Activated CD4-positive, alpha-beta T cell treated with anti-CD3 and anti-CD28 coated beads, Interleukin-2, amount 10 ng/mL, durations not matched to agents 7 days and 5 days (primary cell): ENCODE data around the gene FTH1. TPM values are rescaled to one million over a fixed set of nuclear protein-coding genes. Genes with fewer than 3 reads are reported as not detected.

ENCODE experiments used
- CTCF ChIA-PET: fragments of 350-600 bp; sonication (Branson Sonifier 250); formaldehyde crosslinking; loops from one replicate; lab custom pipeline; 2021; ENCODE audit warnings: antibody characterized with exemption; lab: Charles Lee
- POLR2A ChIA-PET: fragments of 350-600 bp; sonication (Branson Sonifier 250); formaldehyde crosslinking; loops from one replicate; lab custom pipeline; 2021; ENCODE audit warnings: antibody characterized with exemption; lab: Charles Lee
- DNase-seq: peaks from one replicate; pipeline ENCODE4 v3.0.0-alpha.2; 2020
- H3K27ac Mint-ChIP-seq: one replicate; pipeline ENCODE4 v1.8.0; 2021; ENCODE audit warnings: mild to moderate bottlenecking, moderate library complexity, mixed read lengths
- H3K27me3 Mint-ChIP-seq: one replicate; pipeline ENCODE4 v1.8.0; 2021; ENCODE audit warnings: mixed read lengths
- H3K36me3 Mint-ChIP-seq: one replicate; pipeline ENCODE4 v1.8.0; 2021; ENCODE audit warnings: low read depth, mixed read lengths
- H3K4me1 Mint-ChIP-seq: one replicate; pipeline ENCODE4 v1.8.0; 2021; ENCODE audit warnings: mixed read lengths
- H3K4me3 Mint-ChIP-seq: one replicate; pipeline ENCODE4 v1.8.0; 2021; ENCODE audit warnings: mild to moderate bottlenecking, moderate library complexity, mixed read lengths
- H3K9me3 Mint-ChIP-seq: one replicate; pipeline ENCODE4 v1.8.0; 2021; ENCODE audit warnings: mixed read lengths
- total RNA-seq, 2 experiments: library from RNA; stranded (reverse); gene quantifications; one replicate each; pipeline ENCODE4 v1.2.3, GENCODE V29; 2021

Gene FTH1
- total RNA-seq, 2 experiments from 2014 or later: 751 to 840 TPM

DNA sequence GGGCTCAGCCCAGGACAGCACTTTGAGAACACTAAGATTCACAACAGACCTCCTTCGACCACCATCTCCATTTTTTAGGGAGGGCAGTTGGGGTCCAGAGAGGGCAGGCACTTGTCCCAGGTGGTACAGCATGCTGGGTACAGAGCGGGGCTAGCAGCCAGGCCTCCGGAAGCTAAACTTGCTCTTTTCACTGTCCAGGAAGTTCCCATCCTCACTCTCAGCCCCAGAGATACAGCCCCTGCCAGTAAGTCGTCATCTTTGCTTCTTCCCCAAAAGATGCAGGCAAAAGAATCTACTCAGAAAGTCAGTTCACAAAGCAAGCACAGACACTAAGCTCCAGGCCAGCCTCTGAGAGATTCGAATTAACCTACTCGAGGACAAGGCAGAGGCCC is 43.4 kb downstream of the FTH1 start:
- DNase-seq: no peak
- no peaks in the 10 kb centered on the region for H3K4me1 Mint-ChIP-seq
- ChIA-PET POLR2A (no interaction called here), CTCF (interaction anchor here (2.0 kb wide), 1 partner anchor 23 kb away, joined by 6 read pairs; no protein-coding TSS in a partner anchor)
- H3K9me3 Mint-ChIP-seq: no peaks in the 10 kb centered on the region
- no peak overlapping the region for H3K4me3 Mint-ChIP-seq
- H3K36me3 Mint-ChIP-seq: no peaks in the 10 kb centered on the region
- peaks cover 11% of the 10 kb centered on the region for H3K27me3 Mint-ChIP-seq
- H3K27ac Mint-ChIP-seq: no peak overlapping the region

DNA sequence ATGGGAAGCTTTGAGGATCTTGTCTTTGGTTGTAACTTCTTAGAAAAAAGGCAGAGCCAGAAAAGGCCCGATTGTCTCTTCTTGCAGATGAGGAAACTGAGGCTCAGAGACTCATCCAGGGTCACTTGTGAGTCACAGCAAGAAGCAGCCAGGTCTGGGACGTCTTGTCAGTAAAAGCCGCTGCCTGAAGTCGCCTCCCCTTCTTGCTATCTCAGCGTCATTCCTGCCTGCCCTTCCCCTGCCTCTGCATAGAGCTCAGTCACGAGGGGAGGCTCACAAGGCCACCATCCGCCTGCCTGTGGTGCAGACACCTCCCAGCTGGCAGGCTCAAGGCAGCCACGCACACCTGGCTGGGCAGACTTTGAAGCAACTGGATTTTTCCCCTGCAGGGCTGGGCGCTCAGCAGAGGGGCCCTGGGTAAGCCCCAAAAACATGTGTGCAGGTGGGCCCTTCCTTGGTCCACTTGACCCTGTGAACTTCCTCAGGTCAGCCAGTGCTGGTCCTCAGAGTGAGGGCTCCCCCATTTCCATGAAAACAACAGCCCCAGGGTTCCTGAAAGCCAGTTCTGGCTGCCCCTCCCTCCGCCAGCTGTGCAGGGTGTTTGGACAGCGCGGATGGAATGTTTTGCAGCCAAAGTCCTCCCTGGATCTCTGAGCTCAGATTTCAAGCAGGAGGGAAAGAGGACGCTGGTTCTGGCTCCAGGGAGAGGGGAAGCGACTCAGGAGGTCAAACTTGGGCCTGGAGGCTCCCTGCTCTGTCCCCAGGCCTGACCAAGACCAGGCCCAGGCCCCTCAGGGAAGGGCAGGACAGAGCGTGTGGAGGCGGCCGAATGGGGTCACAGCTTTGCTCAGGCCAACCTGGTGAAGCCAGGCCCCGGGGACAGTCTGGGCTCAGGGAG is 44.0 kb downstream of the FTH1 start:
- no peak overlapping the region for H3K4me3 Mint-ChIP-seq
- H3K27ac Mint-ChIP-seq: no peak overlapping the region
- H3K4me1 Mint-ChIP-seq: peaks cover under 1% of the 10 kb centered on the region
- no peak for DNase-seq
- no peaks in the 10 kb centered on the region for H3K9me3 Mint-ChIP-seq
- POLR2A ChIA-PET: no interaction called here
- CTCF ChIA-PET: interaction anchor here (1.5 to 2.0 kb wide), 2 partner anchors 24 to 53 kb away, joined by 4 to 6 read pairs; no protein-coding TSS in a partner anchor
- peaks cover 18% of the 10 kb centered on the region for H3K27me3 Mint-ChIP-seq
- no peaks in the 10 kb centered on the region for H3K36me3 Mint-ChIP-seq

DNA sequence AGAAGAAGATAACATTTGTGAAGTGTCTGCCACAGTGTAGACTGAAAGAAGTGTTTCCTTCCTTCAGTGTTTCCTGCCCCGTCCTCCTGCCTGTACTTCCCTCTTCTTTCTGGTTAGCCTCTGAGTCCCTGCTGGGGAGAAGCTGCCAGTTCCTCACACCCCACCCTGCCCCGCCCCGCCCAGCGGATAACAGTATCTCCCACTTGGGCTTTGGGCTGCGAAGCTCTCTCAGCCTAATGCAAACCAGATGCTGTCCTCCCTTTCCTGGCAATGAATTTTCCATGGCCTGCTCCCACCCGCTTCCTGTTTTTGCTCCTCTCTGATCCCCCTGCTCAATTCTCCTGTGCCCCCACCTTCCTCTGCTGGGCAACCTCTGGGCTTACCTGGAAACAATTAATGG is 44.9 kb downstream of the FTH1 start:
- H3K9me3 Mint-ChIP-seq: no peaks in the 10 kb centered on the region
- H3K36me3 Mint-ChIP-seq: no peaks in the 10 kb centered on the region
- peaks cover 9% of the 10 kb centered on the region for H3K4me1 Mint-ChIP-seq
- no peak for DNase-seq
- peaks cover 26% of the 10 kb centered on the region for H3K27me3 Mint-ChIP-seq
- no peak overlapping the region for H3K4me3 Mint-ChIP-seq
- POLR2A ChIA-PET: no interaction called here
- CTCF ChIA-PET: interaction anchor here (1.5 to 2.0 kb wide), 2 partner anchors 25 to 52 kb away, joined by 4 to 6 read pairs; no protein-coding TSS in a partner anchor
- no peak overlapping the region for H3K27ac Mint-ChIP-seq

DNA sequence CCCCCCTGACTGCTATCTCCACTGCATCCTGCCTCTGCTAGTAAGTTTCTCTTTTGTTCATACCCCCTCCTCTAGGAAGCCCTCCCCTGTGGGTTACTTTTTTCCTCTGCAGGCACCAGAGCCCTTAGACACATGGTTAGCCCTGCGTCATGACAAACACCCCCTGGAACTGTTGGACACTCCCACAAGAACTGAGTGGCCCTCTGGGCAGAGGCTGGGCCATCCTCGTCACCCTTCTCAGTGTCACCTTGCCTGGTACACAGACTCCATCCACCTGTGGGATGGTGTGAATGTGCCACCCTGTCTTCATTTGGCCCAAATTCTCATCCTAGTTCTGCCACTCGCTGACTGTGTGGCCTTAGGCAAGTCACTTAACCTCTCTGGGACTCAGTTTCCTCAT is 46.0 kb downstream of the FTH1 start:
- Mint-ChIP-seq H3K4me1 (peaks cover 9% of the 10 kb centered on the region), H3K4me3 (no peak overlapping the region), H3K27me3 (peaks cover 31% of the 10 kb centered on the region), H3K9me3 (no peaks in the 10 kb centered on the region), H3K27ac (no peak overlapping the region), H3K36me3 (no peaks in the 10 kb centered on the region)
- ChIA-PET POLR2A (no interaction called here), CTCF (no interaction called here)
- no peak for DNase-seq

DNA sequence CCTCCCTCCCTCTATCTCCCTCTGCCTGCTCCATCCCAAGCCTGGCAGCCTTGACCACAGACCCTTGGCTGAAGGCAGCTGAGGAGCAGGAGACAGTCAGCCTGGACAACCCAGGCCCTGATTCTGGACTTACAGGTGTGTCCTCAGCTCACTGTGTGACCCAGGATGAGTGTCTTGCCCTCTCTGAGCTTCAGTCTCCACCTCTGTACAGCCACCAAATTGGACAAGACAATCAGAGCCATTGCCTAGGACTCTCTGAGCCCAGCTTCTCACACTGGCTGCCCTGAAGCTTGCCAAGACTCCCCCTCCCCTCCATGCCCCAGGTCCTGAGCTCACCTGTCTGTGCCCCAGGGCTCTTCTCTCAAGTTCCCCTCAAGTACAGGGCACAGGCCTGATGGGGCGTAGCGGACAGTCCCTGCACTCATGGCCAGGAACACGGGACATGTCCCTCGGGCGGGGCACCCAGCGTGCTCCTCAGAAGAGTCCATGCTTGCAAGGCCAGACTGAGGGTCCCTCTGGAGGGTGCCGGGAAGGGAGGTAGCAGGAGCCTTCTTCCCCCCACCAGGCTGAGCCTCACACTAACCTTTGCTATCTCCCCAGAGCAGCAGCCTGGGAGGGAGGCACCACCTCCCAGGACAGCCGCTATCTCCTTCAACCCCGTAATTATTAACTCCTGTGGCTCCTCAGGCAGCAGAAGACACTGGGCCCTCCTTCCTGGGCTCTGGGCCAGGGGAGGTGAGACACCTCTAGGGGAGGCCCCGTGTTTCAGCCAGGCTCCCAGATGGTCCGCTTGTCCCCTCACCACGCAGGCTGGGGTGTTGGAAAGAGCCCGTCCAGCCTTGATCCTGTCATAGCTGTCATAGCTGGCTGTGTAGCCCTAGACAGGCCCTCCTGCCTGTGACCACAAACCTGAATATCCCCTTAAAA is 47.5 kb downstream of the FTH1 start:
- POLR2A ChIA-PET: interaction anchor here (0.7 kb wide), 1 partner anchor 75 kb away, joined by 3 read pairs; no protein-coding TSS in a partner anchor
- Mint-ChIP-seq H3K9me3 (no peaks in the 10 kb centered on the region), H3K36me3 (no peaks in the 10 kb centered on the region), H3K27ac (no peak overlapping the region), H3K4me1 (peaks cover 9% of the 10 kb centered on the region), H3K27me3 (peaks cover 40% of the 10 kb centered on the region), H3K4me3 (no peak overlapping the region)
- no peak for DNase-seq
- CTCF ChIA-PET: interaction anchor here (0.6 to 1.8 kb wide), 4 partner anchors 9 to 41 kb away, joined by 3 to 7 read pairs (median 4); no protein-coding TSS in a partner anchor

DNA sequence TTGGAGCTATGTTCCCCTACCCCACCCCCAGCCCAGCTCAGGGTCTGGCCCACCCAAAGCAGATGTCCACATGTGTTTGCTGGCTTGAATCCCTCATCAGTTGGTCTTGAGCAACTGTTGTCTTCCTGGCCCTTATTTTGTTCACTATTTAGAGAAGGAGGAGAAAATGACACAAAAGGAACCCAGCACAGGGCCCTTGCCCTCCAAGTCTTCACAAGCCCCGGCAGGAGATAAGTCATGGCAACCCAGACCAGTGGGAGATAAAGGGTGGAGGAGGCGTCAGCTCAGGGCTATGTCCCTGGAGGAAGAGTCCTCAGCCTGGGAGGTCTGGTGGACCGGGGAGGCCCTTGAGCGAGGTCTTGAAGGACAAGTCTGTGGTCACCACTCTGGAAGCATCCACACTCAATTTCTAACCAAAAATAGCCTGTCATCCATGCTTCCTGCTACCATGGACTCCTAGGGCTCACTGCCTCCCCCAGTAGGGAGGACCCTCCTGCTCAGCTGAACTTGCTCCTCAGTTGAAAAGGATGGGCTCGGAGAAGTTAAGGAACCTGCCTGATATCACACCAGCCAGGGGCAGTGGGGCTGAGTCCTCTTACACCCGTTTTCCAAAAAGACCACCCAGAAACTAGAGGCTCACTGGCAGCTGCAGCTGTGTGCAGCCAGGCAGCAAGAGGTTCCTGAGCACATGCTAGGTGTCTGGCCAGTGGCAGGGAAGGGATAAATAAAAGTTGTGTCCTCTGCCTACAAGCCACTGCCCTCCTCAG is 48.3 kb downstream of the FTH1 start:
- H3K9me3 Mint-ChIP-seq: no peaks in the 10 kb centered on the region
- H3K4me3 Mint-ChIP-seq: no peak overlapping the region
- H3K27ac Mint-ChIP-seq: no peak overlapping the region
- POLR2A ChIA-PET: interaction anchor here (0.7 kb wide), 1 partner anchor 74 kb away, joined by 3 read pairs; no protein-coding TSS in a partner anchor
- CTCF ChIA-PET: interaction anchor here (0.9 to 1.8 kb wide), 4 partner anchors 10 to 21 kb away, joined by 3 to 7 read pairs (median 3); no protein-coding TSS in a partner anchor
- peaks cover 9% of the 10 kb centered on the region for H3K4me1 Mint-ChIP-seq
- H3K27me3 Mint-ChIP-seq: peaks cover 41% of the 10 kb centered on the region
- no peak for DNase-seq
- H3K36me3 Mint-ChIP-seq: no peaks in the 10 kb centered on the region

DNA sequence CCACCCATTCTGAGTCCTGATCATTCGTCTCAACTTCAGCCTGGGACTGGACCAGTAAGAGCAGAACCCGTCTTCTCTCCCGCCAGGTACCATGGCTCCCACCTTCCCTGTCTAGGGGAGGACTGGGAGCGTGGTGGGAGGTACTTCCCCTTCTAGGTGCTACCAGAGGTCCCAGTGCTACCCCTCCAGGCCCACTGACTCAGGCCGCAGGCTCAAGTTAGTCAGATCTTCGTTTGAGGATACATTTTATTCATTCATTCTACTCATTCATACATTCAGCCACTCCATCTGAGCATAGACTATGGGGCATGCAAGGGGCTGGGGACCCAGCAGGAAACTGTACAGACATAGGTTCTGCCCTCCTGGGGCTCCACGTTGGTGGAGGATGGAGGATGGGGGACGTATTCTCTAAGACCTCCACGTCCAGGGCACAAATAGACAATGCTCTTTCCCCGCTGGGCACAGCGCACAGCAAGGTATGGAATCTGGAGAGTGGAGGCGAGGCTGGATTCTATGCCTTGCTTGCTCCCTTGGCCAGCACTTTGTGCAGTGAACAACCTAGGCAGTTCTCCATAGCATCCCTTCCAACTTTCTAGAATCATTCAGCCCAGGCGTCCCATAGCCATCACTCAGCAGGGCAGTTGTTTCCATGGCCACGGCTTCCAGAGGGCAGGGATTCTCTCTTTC is 49.0 kb downstream of the FTH1 start:
- Mint-ChIP-seq H3K4me1 (peaks cover 9% of the 10 kb centered on the region), H3K36me3 (no peaks in the 10 kb centered on the region), H3K9me3 (no peaks in the 10 kb centered on the region), H3K4me3 (no peak overlapping the region), H3K27ac (no peak overlapping the region), H3K27me3 (peaks cover 41% of the 10 kb centered on the region)
- no peak for DNase-seq
- POLR2A ChIA-PET: no interaction called here
- CTCF ChIA-PET: interaction anchor here (0.9 kb wide), 1 partner anchor 20 kb away, joined by 3 read pairs; no protein-coding TSS in a partner anchor

DNA sequence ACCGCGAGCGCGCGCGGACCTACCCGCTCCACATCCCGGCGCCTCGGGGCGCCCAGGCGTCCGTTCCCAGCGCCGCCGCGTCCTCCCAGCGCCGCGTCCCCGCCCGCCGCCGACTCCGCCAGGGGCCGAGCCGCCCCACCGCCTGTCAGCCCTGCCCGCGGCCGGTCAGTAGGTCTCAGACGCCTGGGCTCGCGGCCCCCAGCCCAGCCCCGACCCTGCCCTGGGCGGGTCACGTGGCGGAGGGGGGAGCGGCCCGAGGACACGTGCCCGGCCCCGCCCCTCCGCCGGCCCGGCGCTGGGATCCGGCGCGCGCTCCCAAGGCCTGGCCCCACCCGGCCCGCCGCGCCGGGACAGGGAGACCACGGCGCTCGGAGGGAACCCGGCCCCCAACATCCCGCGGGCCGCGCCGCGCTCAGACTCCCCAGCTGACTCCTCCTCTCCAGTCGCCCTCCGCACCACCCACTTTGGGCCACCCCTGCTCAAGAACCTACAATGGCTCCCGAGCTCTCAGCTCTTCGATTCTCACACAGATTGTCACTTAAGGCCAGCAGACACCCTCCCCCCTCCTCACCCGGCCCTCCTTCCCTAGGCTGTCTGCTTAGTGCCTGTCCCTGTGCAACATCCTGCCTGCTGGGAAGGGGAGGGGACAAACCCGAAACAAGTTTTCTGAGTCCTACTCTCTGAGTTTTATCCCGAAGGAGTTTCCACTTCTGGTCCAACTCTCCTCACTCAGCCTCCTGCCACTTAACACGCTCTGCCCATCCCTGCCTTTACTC is 49.9 kb downstream of the FTH1 start, which contains the start of gene RAB3IL1:
Gene RAB3IL1 (minus strand): TSS at position 233 of the 776 bp plus-strand sequence. CDS start 199 bp downstream, at position 34.
- Mint-ChIP-seq H3K4me1 (peaks cover 9% of the 10 kb centered on the region), H3K27ac (no peak within 1 kb of the TSS), H3K27me3 (peaks cover 41% of the 10 kb centered on the region), H3K9me3 (no peaks in the 10 kb centered on the region), H3K36me3 (no peaks in the 10 kb centered on the region), H3K4me3 (peak within 1 kb of the TSS; percentile 64)
- DNase-seq: no peak
- CTCF ChIA-PET: interaction anchor here (1.0 kb wide), 1 partner anchor 10 kb away, joined by 3 read pairs; no protein-coding TSS in a partner anchor
- POLR2A ChIA-PET: no interaction called here

DNA sequence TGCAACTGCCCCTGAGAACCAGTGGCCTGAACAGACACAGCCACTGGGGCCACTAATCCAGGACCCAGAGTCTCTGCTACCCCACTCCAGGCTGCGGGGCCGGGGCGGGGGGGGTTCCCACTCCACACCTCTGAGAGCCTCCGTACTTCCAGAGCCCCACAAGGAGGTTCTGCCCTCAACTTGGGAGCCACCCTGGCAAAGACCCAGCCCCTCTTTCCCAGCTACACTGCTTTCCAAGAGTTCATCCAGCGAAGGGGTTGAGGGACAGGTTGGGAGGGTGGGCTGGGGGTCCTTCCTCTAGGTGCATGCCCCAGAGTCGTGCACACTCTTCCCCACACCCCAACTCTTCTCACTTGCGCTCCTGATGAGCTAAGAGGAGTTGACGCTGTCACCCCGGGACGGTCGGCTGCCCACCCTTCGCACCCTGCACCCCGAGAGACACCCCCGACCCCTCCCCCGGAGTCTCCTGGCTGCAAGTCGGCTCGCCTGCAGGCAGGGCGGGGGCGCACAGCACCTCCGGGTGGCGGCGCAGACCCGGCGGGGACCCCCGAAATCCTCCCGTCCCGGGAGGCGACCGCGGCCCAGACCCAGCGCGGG is 50.6 kb downstream of the FTH1 start:
- peaks cover 41% of the 10 kb centered on the region for H3K27me3 Mint-ChIP-seq
- CTCF ChIA-PET: interaction anchor here (1.0 kb wide), 1 partner anchor 10 kb away, joined by 3 read pairs; no protein-coding TSS in a partner anchor
- no peaks in the 10 kb centered on the region for H3K36me3 Mint-ChIP-seq

DNA sequence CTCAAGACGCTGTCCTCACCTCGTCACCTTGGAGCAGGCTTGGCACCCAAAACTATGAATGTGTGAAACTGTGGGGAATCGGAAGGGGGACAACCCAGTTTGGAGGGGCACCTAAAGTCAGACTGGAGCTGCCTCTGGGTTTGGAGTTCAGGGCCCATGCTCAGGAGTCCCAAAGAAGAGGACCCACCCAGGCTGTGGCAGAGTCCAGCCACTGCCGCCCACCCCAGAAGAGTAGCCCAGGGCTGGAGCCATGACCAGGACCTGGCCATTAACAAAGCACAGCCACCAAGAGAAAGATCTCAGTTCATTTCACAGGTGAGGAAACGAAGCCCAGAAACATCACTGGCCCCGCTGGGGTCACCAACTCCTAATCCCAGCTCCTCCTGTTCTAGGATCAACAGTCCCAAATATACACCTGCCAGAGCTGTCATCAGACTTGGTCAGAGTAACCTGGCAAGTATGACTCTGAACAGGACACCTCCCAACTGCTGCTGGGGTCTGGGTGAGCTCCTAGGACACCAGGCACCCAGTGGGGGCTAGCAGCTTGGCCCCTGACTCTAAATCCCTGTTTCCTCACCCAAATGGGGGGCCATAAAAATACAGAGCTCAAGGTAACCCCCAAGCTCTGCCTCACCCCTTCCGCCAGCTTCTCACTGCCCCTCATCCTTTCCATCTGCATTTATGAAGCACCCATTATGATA is 52.8 kb downstream of the FTH1 start:
- ChIA-PET CTCF (interaction anchor here (0.9 to 2.0 kb wide), 4 partner anchors 11 to 167 kb away, joined by 3 to 8 read pairs (median 3); no protein-coding TSS in a partner anchor), POLR2A (no interaction called here)
- peaks cover 36% of the 10 kb centered on the region for H3K27me3 Mint-ChIP-seq
- DNase-seq: no peak
- no peaks in the 10 kb centered on the region for H3K9me3 Mint-ChIP-seq
- no peaks in the 10 kb centered on the region for H3K36me3 Mint-ChIP-seq
- H3K27ac Mint-ChIP-seq: no peak overlapping the region
- no peak overlapping the region for H3K4me3 Mint-ChIP-seq
- peaks cover 9% of the 10 kb centered on the region for H3K4me1 Mint-ChIP-seq

More for the DNA sequence above, 50.6 kb downstream of the FTH1 start:
- Mint-ChIP-seq H3K9me3 (no peaks in the 10 kb centered on the region), H3K4me1 (peaks cover 9% of the 10 kb centered on the region), H3K4me3 (no peak overlapping the region), H3K27ac (no peak overlapping the region)
- no peak for DNase-seq
- POLR2A ChIA-PET: no interaction called here
